OCI-LY7 (cell line): ENCODE data around the gene TMEM171. TPM values are rescaled to one million over a fixed set of nuclear protein-coding genes. Genes with fewer than 3 reads are reported as not detected.
A peak's percentile ranks its signal among the peaks of the same experiment; 100 is the strongest.

ENCODE experiments used
- BruUV-seq: library from RNA; stranded (reverse); fragments of 400-500 nt; replicated peaks from 2 replicates; lab custom pipeline; 2021; lab: Mats Ljungman, UMichigan
- CTCF ChIA-PET: fragments of 300-600 bp; sonication (Branson Sonifier 250); formaldehyde crosslinking; loops from one replicate; lab custom pipeline; 2022; ENCODE audit warnings: antibody characterized with exemption; ENCODE audit not compliant: unreplicated experiment; lab: Charles Lee
- POLR2A ChIA-PET: fragments of 300-600 bp; sonication (Branson Sonifier 250); formaldehyde crosslinking; loops from one replicate; lab custom pipeline; 2022; ENCODE audit warnings: antibody characterized with exemption; lab: Charles Lee
- DNase-seq: peaks from one replicate; pipeline ENCODE4 v3.0.0-alpha.2; 2015; ENCODE audit warnings: low spot score
- H2AFZ ChIP-seq: fragments of 200-600 bp; sonication (generic), shearing (Covaris generic); 2 replicates; pipeline ENCODE4 v1.6.1; 2014; ENCODE audit warnings: mild to moderate bottlenecking, antibody characterized with exemption, low read length, moderate library complexity
- H3K27ac ChIP-seq: fragments of 200-600 bp; sonication (generic); 2 replicates; pipeline ENCODE4 v1.5.1; 2014; ENCODE audit warnings: mixed run types, low read depth, mild to moderate bottlenecking, moderate library complexity, low read length, inconsistent platforms; ENCODE audit not compliant: poor library complexity, severe bottlenecking
- H3K36me3 ChIP-seq: fragments of 200-600 bp; sonication (generic); 2 replicates; pipeline ENCODE4 v1.6.1; 2014; ENCODE audit warnings: mild to moderate bottlenecking, antibody characterized with exemption, low read length, moderate library complexity, mixed read lengths; ENCODE audit not compliant: insufficient read depth
- H3K4me1 ChIP-seq: fragments of 200-600 bp; sonication (generic); 2 replicates; pipeline ENCODE4 v1.5.1; 2014; ENCODE audit warnings: mild to moderate bottlenecking, low read length; ENCODE audit not compliant: insufficient read depth, poor library complexity, severe bottlenecking
- H3K4me2 ChIP-seq: fragments of 200-600 bp; sonication (generic); 2 replicates; pipeline ENCODE4 v1.6.1; 2014; ENCODE audit warnings: mild to moderate bottlenecking, low read length
- H3K4me3 ChIP-seq: fragments of 200-600 bp; sonication (generic); 2 replicates; pipeline ENCODE4 v1.5.1; 2014; ENCODE audit warnings: mild to moderate bottlenecking, low read depth, low read length; ENCODE audit not compliant: poor library complexity, severe bottlenecking
- H3K79me2 ChIP-seq: fragments of 200-600 bp; sonication (generic); 2 replicates; pipeline ENCODE4 v1.6.1; 2016; ENCODE audit warnings: low read depth, mild to moderate bottlenecking, low read length, moderate library complexity, mixed read lengths; ENCODE audit not compliant: insufficient read depth
- H3K9me2 ChIP-seq: fragments of 200-600 bp; sonication (generic); 2 replicates; pipeline ENCODE4 v1.6.1; 2016; ENCODE audit warnings: mild to moderate bottlenecking, low read length, mixed read lengths; ENCODE audit not compliant: insufficient read depth
- H3K9me3 ChIP-seq: fragments of 200-600 bp; sonication (generic); 2 replicates; pipeline ENCODE4 v1.6.1; 2014; ENCODE audit warnings: mild to moderate bottlenecking, mixed run types, low read length, mixed read lengths
- H4K20me1 ChIP-seq: fragments of 200-600 bp; sonication (generic); 2 replicates; pipeline ENCODE4 v1.6.1; 2014; ENCODE audit warnings: mild to moderate bottlenecking, antibody characterized with exemption, low read length, moderate library complexity, mixed read lengths; ENCODE audit not compliant: insufficient read depth
- CTCF ChIP-seq: fragments of 200-600 bp; sonication (generic); conservative IDR thresholded peaks from 2 replicates; pipeline ENCODE4 v1.5.1; 2014; ENCODE audit warnings: mild to moderate bottlenecking, antibody characterized with exemption, low read length, moderate library complexity, mixed read lengths
- EZH2phosphoT487 ChIP-seq: fragments of 200-600 bp; sonication (generic); IDR thresholded peaks from 2 replicates; pipeline ENCODE4 v1.6.1; 2018; ENCODE audit warnings: low read depth, borderline replicate concordance, mild to moderate bottlenecking, mixed run types, antibody characterized with exemption, low read length, moderate library complexity, mixed read lengths
- intact Hi-C: fragments of 100-400 bp; cut with micrococcal nuclease; formaldehyde crosslinking; loops from one replicate; pipeline ENCODE4 v1.10.0; 2022; ENCODE audit not compliant: unreplicated experiment
- total RNA-seq, 2 experiments: library from RNA; depleted of rRNA in 1 of 2; stranded (reverse); fragments of >200 nt in 1 of 2; shearing (Covaris generic) in 1 of 2; gene quantifications; 2 replicates each; pipeline ENCODE4 v1.2.3, GENCODE V29; 2014 to 2022

Gene TMEM171
- total RNA-seq, 2 experiments from 2014 or later, result not detected

- no peak for DNase-seq
- ChIA-PET POLR2A (interaction anchor here (0.6 to 0.9 kb wide), 2 partner anchors 21 to 153 kb away, joined by 3 read pairs; no protein-coding TSS in a partner anchor), CTCF (no interaction called here)
- H2AFZ ChIP-seq, result peak overlapping the region; percentile 10; the same call in 1 of the 2 replicates
- no peaks in the 10 kb centered on the region for H3K9me2 ChIP-seq
- H3K4me3 ChIP-seq, result no peak overlapping the region
- H3K36me3 ChIP-seq, result no peaks in the 10 kb centered on the region
- BruUV-seq, result no TSS peak
- peak overlapping the region; percentile 9; the same call in 1 of the 2 replicates for H3K4me2 ChIP-seq
- H3K27ac ChIP-seq, result no peak overlapping the region
- no peaks in the 10 kb centered on the region for H4K20me1 ChIP-seq
- no peaks in the 10 kb centered on the region for H3K9me3 ChIP-seq
- intact Hi-C loops, result no loop called here
- no peaks in the 10 kb centered on the region for H3K79me2 ChIP-seq
- peaks cover 13% of the 10 kb centered on the region for H3K4me1 ChIP-seq
- TF ChIP-seq CTCF (no peak), EZH2phosphoT487 (no peak)
Observed at GRCh38 chr5:73174100-73174815, 53.9 kb downstream of the TMEM171 start.

- no TSS peak for BruUV-seq
- DNase-seq, result no peak
- H3K4me1 ChIP-seq, result peaks cover 12% of the 10 kb centered on the region
- H4K20me1 ChIP-seq, result no peaks in the 10 kb centered on the region
- H3K9me3 ChIP-seq, result no peaks in the 10 kb centered on the region
- ChIA-PET POLR2A (interaction anchor here (0.5 to 1.1 kb wide), 2 partner anchors 10 to 148 kb away, joined by 3 to 7 read pairs; no protein-coding TSS in a partner anchor), CTCF (no interaction called here)
- H3K9me2 ChIP-seq, result no peaks in the 10 kb centered on the region
- no peak for TF ChIP-seq CTCF
- no peaks in the 10 kb centered on the region for H3K36me3 ChIP-seq
- intact Hi-C loops, result no loop called here
- no peak overlapping the region for H3K4me3 ChIP-seq
- H2AFZ ChIP-seq, result no peak overlapping the region
- H3K4me2 ChIP-seq, result no peak overlapping the region
- no peak overlapping the region for H3K27ac ChIP-seq
- no peaks in the 10 kb centered on the region for H3K79me2 ChIP-seq
Observed at GRCh38 chr5:73176250-73176649, 55.9 kb downstream of the TMEM171 start.

GRCh38 chr5:73178265-73178664 is 57.9 kb downstream of the TMEM171 start:
- no peak overlapping the region for H3K4me2 ChIP-seq
- H3K79me2 ChIP-seq, result no peaks in the 10 kb centered on the region
- H3K9me3 ChIP-seq, result 0 out of 2 replicates have a peak, but pooled peaks cover 3% of the 10 kb centered on the region
- no peaks in the 10 kb centered on the region for H3K36me3 ChIP-seq
- no peaks in the 10 kb centered on the region for H3K9me2 ChIP-seq
- no peak for DNase-seq
- H3K27ac ChIP-seq, result no peak overlapping the region
- intact Hi-C loops, result no loop called here
- H3K4me3 ChIP-seq, result no peak overlapping the region
- no peak overlapping the region for H2AFZ ChIP-seq
- ChIA-PET POLR2A (interaction anchor here (0.7 to 1.6 kb wide), 2 partner anchors 13 to 17 kb away, joined by 3 read pairs; no protein-coding TSS in a partner anchor), CTCF (no interaction called here)
- TF ChIP-seq CTCF (no peak), EZH2phosphoT487 (no peak)
- peaks cover 12% of the 10 kb centered on the region for H3K4me1 ChIP-seq
- no peaks in the 10 kb centered on the region for H4K20me1 ChIP-seq
- BruUV-seq, result no TSS peak
